COR-L47 (cell line): Measurements from ENCODE around the gene BFSP1.

ENCODE experiments used
- DNase-seq: peaks from one replicate; lab custom pipeline; 2025; lab: John Stamatoyannopoulos, UW

The BFSP1 gene

DNA sequence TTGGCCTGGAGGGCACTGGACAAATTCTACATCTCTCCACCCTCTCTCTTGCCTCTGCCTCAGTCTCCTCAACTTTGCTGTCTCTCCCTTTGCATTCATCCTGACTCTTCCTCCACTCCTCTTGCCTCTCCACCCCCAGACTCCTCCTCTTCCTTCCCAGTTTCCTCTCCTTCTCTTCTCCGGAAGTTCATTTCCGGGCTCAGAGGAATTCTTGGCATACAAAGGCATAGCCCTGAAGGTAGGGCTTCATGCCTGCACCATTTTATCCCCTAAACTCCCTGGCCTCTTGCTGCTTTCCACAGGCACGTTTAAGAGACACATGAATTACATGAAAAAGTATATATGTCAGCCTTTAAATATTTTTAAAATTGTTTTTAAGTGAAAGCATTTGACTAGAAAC, 10.6 kb downstream of the BFSP1 start:
- DNase-seq: no peak

DNA sequence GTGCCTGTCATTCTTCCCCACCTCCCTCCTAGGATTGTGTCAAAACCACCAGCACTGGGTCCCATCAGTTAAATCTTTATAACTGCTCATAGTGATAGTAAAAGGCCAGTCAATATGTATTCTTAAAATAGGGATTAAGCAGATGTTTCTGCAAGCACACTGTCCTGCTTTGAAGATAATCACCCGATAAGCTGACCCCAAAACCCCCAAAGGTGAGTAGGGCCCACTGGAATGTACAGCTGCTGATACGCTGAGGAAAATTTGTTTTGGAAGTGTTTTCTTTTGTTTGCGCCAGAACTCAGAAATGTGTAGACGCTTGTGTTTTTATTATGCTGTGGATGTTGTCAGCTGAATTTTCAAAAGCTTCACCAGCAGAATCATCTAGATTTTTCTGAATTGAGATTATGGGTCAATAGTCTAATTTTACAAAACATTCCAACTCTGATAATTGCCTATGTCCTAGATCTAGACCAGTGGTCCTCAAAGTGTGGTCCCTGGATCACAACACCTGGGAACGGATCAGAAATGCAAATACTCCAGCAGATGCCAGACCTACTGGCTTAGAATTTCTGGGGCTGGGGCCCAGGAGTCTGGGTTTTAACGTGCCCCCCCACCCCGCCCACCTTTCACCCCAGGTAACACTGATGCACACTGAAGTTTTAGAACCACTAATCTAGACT, 11.4 kb downstream of the BFSP1 start:
- DNase-seq: no peak

DNA sequence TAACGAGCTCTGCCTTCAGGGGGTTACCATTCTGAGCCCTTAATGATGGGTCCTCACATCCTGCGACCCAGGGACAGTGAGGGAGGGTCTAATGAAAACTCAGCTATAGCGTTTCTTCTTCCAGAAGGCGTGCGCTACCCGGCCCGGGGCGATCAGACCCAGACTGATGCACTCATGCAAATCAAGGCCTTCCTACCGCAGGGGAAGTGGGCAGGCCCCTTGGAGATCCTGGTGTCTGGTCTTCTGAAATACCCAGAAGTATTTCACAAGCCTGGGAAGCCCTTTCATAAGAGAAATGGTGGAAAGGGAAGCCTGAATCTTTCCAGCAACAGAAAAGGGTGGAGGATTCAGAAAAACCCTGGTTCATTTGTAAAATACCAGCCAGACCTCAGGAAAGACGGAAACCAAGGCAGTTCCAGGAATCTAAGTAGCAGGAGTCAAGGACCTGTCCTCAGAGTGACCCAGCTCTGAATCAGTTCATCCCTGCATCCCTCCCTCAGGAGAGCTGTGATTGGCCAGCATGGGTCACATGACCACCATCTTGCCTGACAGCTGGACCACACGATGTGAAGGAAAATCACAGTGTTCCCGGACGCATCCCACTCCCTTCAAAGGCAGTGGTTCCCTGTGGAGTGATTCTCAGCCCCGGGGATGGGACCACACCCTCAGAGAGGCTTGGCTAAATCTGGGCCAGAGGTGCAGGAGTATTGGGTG, 12.7 kb downstream of the BFSP1 start:
- no peak for DNase-seq

DNA sequence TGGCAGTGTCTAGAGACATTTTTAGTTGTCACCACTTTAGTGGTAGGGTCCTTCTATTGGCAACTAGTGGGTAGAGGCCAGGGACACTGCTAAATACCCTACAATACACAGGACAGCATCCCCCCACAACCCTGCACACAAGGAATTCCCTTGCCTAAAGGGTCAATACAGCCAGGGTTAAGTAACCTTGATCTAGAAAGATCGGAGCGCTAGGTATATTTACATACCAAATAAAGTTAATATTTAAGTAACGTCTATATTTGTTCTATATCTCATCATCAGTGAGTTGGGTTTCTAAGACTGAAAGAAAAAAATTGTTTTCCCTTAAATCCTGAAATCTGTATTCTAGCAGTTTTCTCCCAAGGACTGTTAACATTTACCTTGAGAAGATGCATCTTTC, 16.1 kb downstream of the BFSP1 start:
- DNase-seq: no peak

DNA sequence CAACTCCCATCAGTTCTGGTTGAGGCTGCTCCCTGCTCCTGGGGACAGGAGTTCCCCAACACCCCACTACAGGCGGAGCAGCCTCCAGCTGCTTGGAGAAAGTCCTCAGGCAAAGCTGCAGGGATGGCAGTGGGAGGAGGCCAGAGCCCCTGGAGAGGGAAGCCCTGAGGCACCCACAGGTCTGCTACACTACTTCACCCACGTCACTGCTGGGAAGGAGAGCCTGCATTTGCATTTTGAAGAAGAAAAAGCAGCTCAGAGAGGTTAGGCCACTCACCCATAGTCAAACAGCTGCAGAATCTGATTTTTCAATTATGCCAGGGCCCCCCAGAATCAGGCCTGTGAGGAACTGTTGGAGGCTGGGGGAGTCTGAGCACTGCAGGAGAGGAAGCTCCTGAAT, 17.2 kb downstream of the BFSP1 start:
- no peak for DNase-seq

DNA sequence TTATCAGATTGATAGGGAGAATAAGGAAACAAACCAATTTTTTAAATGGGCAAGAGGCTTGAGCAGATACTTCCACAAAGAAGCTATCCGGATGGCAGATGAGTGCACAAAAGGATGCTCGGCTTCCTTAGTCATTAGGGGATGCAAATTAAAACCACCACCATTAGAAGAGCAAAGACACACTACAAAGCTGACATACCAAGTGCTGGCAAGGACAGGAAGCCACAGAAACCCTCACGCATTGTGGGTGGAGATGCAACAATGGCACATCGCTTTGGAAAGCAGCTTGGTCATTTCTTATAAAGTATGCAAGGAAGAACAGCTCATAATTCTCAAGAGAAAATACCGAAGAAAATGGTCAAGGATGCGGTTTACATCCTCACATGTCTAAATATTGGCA, 19.8 kb downstream of the BFSP1 start:
- no peak for DNase-seq

DNA sequence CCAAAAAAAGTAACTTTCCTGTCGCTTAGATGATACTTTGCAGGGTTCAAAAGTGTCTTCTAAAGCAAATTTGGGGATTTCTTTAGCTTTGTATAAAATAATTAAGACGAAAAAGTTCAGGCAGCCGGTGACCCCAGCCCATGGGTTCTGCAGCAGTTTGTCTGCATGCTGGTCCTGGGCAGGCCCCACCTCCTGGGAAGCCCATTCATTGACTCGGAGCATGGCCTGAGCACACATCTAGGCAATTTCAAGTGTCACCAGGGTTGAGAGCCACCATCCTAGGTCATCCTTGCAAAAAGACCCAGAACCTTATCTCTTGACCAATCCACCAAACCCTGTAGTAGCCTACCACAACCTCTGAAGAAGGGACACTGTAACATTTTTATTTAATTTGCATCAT, 20.6 kb downstream of the BFSP1 start:
- no peak for DNase-seq

DNA sequence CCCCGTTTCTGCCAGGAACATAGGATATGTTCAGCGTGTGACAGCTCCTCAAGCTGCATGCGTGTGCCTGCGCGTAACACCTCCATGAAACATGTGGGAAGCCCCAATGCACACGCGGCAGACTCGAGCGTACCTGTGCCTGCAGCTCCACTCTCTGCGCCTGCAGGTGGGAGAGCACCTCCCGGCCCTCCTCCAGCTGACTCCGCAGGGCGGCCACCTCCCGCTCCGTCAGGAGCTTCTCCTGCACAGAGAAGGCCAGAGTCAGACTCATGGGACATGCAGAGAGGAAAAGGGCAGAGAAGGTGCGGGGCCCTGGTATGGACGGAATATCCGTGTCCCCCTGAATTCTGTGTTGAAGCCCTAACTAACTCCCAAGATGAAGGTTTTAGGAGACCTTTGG, 22.4 kb downstream of the BFSP1 start:
- DNase-seq: no peak

DNA sequence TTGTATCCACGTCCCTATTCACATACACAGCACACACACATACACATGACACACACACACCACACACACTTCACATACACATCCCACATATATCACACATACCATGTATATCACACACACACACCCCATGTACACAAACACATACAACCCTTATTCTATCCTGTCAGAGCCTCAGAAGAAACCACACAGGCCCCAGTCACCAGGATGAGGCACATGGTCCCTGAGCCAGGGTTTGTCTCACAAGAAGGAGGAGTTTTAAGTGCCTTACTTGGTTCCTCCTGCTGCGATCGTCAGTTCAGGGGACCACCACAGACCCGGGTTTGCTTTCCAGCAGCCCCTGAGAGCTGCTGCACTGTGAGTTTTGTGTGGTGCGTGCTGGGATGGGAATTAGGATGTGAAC, 23.6 kb downstream of the BFSP1 start:
- DNase-seq: no peak

DNA sequence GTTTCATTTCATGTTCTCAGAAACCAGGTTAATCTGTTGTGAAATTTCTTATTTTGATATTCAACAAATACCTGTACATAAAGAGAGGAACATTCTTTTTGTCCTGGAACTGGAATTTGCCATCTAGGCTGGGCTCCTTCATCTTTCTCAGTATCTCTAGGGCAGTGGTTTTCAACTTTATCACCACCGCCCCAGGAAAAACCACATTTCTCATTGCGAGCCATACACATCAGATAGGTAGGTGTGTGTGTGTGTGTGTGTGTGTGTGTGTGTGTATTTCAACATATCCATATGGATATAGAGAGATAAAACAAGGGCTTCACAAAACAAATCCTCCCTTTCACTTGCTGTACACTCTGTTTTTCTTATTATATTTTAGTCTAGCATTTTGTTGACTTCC, 24.1 kb downstream of the BFSP1 start:
- no peak for DNase-seq

DNA sequence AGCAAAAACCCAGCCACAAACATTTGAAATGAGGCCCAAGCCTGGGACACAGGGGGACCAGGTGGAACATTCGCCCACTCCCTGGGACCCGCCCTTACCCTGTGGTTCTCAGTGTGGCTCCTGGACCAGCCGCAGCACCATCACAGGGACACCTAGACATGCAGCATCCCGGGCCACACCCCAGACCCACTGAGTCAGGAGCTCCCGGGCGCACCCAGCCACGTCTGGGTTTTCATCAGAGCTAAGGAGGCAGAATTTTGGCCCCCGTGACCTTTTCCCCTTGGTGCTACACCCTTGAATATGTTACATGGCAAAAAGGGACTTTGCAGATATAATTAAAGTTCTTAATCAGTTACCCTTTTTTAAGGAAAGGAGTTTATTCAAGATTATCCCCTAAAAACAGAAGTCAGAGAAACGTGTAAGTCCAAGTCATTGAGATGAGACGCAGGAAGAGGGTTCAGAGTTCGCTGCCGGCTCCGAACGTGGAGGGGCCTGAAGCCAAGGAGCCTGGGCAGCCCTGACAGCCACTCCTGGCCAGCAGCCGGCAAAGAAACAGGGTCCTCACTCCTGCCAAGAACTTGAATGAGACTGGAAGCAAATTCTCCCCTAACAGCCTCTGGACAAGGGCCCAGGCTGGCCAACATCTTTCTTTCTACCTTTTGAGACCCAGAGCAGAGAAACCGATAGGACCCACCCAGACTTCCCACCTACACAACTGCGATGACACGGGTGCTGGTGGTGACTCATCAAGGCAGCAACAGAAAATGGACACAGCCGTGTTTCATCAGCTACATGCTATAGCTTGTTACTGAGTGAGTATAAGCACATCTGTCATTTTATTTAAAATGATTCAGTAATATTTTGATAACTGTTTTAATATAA, 25.3 kb downstream of the BFSP1 start:
- no peak for DNase-seq

DNA sequence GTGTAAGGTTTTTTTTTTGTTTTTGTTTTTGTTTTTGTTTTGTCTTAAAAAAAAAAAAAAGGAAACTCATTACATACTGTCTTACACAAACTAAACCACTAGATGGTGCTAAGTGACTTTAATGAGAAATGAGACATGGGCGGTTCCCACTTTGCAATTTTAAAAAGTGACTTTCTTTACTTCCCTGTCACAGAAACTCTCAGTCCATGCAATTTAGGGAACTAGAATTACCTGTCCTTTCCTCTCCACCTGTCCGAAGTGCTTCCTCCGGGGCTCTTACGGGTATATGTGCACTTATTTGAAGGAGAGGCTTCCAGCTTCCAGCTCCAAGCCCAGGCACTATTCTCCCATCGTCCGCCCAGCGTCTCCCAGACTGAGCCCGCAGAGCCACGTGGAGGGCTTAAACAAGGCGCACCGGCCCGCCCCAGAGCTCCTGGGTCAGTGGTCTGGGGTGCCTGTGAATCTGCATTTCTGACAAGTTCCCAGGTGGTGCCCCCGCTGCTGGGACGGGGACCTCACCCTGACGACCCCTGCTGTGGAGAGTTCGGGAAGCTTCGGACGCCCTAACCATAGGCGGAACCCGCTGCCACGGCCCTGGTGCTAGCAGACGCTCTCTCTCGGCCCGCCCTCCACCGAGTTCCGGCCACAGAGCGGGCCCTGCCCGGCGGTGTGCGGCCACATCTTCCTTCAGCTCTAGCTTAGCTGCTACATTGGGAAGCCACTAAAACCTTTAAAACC, 26.1 kb downstream of the BFSP1 start:
- DNase-seq: peak; percentile 42

DNA sequence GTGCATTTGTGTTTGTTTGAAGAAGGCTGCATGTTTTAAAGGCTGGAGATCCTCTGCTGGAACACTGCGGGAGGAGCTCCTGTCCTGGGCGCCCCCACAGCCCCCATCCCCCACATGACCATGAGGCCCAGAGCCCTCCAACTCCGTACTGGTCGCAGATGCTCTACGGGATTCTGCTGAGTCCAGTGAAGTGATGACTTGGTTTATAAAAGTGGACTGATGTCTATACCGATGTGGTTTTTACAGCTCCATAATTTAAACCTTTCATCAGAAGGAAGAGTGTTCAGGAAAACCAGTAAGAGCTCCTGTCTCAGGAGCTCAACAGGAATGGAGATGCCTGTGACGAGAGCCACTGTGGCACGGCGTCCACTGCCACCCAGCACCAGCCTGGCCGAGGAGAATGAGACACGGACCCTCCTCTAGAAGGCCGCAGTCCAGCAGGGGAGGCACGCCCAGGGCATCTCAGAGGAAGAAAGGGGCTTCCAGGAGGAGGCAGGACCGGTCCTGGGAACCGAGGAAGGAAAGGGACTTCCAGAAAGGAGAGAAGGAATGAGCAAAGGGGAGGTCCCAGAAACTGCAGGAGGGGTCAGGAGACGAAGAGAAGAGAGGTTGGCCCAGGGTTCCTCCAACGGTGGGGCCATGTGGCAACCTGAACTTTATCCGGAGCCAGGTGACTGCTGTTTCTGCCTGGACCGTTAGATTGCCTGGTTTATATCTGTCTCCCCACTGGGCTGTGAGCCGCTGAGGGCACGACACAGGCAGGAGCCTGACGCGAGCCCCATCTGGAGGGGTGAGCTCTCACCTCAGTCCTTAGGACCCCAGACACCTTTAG, 26.9 kb downstream of the BFSP1 start:
- no peak for DNase-seq

DNA sequence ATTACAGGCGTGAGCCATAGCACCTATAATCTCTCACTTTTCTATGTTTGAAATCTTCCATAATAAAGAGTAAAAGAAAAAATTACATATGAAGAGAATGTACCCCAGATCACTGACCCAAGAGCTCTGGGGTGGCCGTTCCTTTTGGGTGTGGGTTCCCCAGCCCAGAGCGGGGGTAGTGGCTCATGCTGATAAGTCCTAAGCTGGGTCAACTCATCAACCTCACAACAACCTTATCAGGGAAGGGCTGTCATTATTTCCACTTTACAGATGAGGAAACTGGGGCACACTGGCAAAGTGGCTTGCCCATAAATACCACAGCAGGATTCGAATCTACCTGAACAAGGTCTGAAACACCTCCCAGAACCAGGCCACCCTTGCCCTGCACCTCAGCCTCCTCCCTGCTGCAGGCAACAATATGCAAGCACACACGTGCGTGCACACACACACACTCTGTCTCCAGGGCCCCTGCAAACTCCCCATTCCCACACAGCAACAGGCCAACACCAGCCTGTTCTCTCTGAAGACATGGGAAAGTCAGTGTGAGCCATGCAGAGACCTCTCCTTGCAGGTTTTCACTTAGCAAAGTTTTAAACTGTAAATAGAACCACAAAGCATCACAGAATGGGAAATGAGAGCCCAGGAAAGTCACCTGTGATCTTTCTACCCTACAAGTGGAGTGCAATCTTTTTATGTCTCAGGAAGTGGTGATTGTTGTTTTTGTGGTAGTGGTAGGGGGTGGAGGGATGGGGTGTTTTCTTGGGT, 27.7 kb downstream of the BFSP1 start:
- DNase-seq: no peak

DNA sequence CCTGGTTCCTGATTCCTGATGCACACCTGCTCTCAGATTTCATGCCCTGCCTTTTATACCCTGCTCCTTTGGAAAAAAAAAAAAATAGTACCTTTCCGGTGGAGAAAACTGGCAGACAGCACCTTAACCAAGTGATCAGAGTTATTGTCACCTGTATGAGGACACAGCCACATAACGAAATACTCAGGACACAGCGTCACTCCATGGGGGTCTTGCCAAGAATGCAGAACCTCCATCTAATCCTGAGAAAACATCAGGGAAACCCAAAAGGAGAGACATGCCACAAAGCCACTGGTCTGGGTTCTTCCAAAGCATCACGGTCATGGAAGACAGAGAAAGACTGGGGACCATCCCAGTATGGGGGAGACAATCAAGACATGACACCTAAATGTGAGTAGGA, 29.1 kb downstream of the BFSP1 start:
- DNase-seq: no peak

DNA sequence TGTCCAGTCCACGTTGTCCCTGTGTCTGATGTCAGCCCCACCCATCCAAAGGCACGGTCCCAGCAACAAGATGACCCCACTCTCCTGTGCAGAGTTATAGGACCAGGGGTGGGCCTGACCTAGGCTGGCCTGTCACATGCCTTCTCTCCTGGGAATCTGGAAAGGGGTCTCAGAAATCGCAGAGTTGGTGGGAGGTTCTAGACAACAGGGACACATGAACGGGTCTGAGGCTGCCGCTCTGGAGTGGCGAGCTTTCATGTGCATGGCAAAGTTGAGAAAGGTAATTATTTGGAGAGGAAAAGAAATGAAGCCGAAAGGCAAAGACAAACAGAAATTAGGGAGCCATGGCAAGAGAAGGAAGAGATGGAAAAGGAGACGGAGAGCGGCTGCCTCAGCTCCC, 29.5 kb downstream of the BFSP1 start:
- no peak for DNase-seq

DNA sequence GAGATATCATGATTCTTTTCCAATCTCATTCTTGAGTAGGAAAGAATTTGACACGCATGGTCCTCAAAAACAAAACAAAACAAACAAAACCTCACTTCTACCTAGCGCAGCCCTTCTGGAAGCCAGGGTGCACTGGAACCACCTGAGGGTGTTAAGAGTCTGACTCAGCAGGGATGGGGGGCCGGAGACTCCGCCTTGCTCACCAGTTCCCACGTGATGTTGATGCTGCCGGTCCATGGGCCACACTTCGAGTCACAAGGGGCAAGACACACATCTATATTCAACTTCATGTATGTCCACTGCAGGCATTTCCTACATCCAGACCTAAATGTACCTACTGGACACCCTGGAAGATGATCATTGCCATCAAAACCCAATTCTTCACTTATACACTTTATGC, 30.4 kb downstream of the BFSP1 start:
- no peak for DNase-seq

DNA sequence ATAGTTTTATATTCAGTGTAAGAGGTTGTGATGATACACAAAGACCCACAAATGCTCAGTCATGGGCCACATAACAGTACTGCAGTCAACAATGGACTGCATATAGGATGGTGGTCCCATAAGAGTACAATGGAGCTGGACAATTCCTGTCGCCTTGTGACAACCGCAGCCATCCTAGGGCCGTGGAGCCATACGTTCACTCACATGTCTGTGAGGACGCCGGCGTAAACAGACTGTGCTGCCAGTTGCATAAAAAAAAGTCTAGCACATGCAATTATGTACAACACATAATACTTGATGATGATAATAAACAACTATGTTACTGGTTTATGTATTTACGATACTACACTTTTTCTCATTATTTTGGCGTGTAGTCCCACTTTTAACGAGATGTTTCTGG, 30.9 kb downstream of the BFSP1 start:
- no peak for DNase-seq

DNA sequence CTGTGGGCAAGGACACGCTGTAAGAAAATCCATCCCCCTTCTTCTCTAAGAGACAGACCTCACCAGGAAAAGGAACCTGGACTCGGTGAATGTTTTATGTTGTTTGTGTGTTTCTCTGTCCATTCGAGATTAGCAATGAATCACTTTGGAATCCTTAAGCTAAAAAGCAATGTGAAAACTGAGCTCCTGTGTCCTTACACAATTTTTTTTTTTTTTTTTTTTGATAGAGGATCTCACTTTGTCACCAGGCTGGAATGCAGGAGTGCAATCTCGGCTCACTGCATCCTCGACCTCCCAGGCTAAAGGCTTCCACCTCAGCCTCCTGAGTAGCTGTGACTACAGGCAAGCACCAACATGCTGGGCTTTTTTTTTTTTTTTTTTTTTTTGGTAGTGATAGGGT, 32.1 kb downstream of the BFSP1 start:
- DNase-seq: no peak

DNA sequence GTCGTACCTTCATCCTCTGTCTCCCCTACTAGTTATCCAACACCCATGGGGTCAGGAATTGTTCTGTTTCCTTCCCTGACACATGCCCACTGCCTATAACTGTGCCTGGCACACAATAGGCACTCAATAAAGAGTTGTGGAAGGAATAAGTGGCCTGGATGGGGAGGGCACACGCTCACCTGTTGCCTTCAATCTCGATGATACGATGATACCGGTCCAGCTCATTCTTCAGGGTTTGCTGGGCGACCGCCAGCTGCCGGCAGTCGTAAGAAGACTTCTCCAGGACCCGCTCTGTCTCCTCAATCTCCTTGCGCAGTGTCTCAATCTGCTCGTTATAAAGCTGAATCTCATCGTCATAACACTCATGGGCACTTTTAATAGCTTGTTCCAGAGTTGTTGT, 32.5 kb downstream of the BFSP1 start:
- DNase-seq: no peak
